Measurements from ENCODE around the gene PTGFRN. TPM values are rescaled to one million over a fixed set of nuclear protein-coding genes. Genes with fewer than 3 reads are reported as not detected.

PTGFRN gene
- total and polyA plus RNA-seq, 2 experiments from 2014 or later, result 17.4 to 32.7 TPM

DNA sequence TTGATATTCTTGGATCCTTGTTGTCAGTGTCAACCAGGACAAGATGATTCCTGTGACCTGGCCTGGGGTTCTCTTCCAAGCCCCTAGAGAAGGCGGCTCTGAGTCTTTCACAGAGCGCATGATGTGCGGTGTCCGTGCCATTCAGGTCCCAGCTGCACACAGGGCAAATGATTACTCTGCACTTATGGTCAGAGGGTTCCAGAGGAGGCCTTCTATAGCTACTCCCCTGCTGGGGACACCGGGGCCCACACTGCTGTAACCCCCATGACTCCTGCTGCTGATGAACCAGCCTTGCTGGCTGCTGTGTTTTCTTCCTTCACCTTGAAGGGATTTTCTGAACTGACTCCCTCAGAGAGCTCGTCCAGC, 1.5 kb downstream of the PTGFRN start:
- DNase-seq (ENCODE audit: low spot score) (no peak), ATAC-seq (no peak)
- H2AFZ ChIP-seq, result peak overlapping the region; percentile 90; the same call in 1 of the 2 replicates
- Mint-ChIP-seq H3K27ac (no peak overlapping the region), H3K9me3 (no peaks in the 10 kb centered on the region), H3K4me3 (no peak overlapping the region), H3K27me3 (ENCODE audit: insufficient read depth, low read depth, poor library complexity) (peaks cover 9% of the 10 kb centered on the region), H3K36me3 (ENCODE audit: low read depth) (no peaks in the 10 kb centered on the region; the same call in 2 of the 3 replicates), H3K4me1 (peaks cover 34% of the 10 kb centered on the region)
- H3K27ac ChIP-seq (ENCODE audit: low read depth), result no peak overlapping the region
- H3K4me1 ChIP-seq (ENCODE audit: insufficient read depth), result peaks cover 36% of the 10 kb centered on the region
- H3K4me3 ChIP-seq, result peak overlapping the region; percentile 97
- H3K9me2 ChIP-seq (ENCODE audit: insufficient read depth), result no peaks in the 10 kb centered on the region
- peaks cover 8% of the 10 kb centered on the region for H4K20me1 ChIP-seq (replicated peaks; ENCODE audit: insufficient read depth)
- H3K36me3 ChIP-seq (ENCODE audit: insufficient read depth), result peaks cover 11% of the 10 kb centered on the region; the same call in 1 of the 2 replicates
- no peaks in the 10 kb centered on the region for H3F3A ChIP-seq (replicated peaks; ENCODE audit: low read depth)
- peak overlapping the region; percentile 100 for H3K4me2 ChIP-seq
- peaks cover 52% of the 10 kb centered on the region for H3K79me2 ChIP-seq (replicated peaks; ENCODE audit: insufficient read depth)
- no peak for TF ChIP-seq ZNF462 (CRISPR knock-in tag; IDR thresholded peaks at IDR 0.05)
- TF ChIP-seq EZH2phosphoT487 (IDR thresholded peaks at IDR 0.05; ENCODE audit: unreplicated experiment), result no peak
- TF ChIP-seq, protein P1, sequence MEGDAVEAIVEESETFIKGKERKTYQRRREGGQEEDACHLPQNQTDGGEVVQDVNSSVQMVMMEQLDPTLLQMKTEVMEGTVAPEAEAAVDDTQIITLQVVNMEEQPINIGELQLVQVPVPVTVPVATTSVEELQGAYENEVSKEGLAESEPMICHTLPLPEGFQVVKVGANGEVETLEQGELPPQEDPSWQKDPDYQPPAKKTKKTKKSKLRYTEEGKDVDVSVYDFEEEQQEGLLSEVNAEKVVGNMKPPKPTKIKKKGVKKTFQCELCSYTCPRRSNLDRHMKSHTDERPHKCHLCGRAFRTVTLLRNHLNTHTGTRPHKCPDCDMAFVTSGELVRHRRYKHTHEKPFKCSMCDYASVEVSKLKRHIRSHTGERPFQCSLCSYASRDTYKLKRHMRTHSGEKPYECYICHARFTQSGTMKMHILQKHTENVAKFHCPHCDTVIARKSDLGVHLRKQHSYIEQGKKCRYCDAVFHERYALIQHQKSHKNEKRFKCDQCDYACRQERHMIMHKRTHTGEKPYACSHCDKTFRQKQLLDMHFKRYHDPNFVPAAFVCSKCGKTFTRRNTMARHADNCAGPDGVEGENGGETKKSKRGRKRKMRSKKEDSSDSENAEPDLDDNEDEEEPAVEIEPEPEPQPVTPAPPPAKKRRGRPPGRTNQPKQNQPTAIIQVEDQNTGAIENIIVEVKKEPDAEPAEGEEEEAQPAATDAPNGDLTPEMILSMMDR (conservative IDR thresholded peaks at IDR 0.05; ENCODE audit: low read depth in 2 of 2), result no peak
- TF ChIP-seq STAT1 (IDR thresholded peaks at IDR 0.05; ENCODE audit: unreplicated experiment), result no peak
- TF ChIP-seq REST (IDR thresholded peaks at IDR 0.05; ENCODE audit: unreplicated experiment), result no peak
- TF ChIP-seq NANOG (IDR thresholded peaks at IDR 0.05; ENCODE audit: borderline replicate concordance), result no peak
- TF ChIP-seq JUNB (IDR thresholded peaks at IDR 0.05; ENCODE audit: unreplicated experiment), result no peak
- TF ChIP-seq ZNF331 (CRISPR knock-in tag; IDR thresholded peaks at IDR 0.05; ENCODE audit: low read depth), result no peak
- no peak for TF ChIP-seq CREB1 (CRISPR knock-in tag; IDR thresholded peaks at IDR 0.05; ENCODE audit: low read depth)
- TF ChIP-seq, protein P2, sequence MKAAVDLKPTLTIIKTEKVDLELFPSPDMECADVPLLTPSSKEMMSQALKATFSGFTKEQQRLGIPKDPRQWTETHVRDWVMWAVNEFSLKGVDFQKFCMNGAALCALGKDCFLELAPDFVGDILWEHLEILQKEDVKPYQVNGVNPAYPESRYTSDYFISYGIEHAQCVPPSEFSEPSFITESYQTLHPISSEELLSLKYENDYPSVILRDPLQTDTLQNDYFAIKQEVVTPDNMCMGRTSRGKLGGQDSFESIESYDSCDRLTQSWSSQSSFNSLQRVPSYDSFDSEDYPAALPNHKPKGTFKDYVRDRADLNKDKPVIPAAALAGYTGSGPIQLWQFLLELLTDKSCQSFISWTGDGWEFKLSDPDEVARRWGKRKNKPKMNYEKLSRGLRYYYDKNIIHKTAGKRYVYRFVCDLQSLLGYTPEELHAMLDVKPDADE (IDR thresholded peaks at IDR 0.05), result no peak
- TF ChIP-seq POLR2AphosphoS5 (IDR thresholded peaks at IDR 0.05; ENCODE audit: low read depth), result no peak
- no peak for TF ChIP-seq ZNF114 (CRISPR knock-in tag; IDR thresholded peaks at IDR 0.05)
- no peak for TF ChIP-seq EZH2 (IDR thresholded peaks at IDR 0.05; ENCODE audit: low read depth, unreplicated experiment)
- H3K27me3 ChIP-seq (ENCODE audit: insufficient read depth), result no peaks in the 10 kb centered on the region
